GM18520 (cell line): ENCODE results near the gene TULP1.
A peak's percentile ranks its signal among the peaks of the same experiment; 100 is the strongest.

ENCODE experiments used
- ATAC-seq: cut with Tn5 transposase; IDR thresholded peaks from one replicate; pipeline ENCODE4 v1.9.1; 2021; ENCODE audit not compliant: unreplicated experiment

Gene TULP1

DNA sequence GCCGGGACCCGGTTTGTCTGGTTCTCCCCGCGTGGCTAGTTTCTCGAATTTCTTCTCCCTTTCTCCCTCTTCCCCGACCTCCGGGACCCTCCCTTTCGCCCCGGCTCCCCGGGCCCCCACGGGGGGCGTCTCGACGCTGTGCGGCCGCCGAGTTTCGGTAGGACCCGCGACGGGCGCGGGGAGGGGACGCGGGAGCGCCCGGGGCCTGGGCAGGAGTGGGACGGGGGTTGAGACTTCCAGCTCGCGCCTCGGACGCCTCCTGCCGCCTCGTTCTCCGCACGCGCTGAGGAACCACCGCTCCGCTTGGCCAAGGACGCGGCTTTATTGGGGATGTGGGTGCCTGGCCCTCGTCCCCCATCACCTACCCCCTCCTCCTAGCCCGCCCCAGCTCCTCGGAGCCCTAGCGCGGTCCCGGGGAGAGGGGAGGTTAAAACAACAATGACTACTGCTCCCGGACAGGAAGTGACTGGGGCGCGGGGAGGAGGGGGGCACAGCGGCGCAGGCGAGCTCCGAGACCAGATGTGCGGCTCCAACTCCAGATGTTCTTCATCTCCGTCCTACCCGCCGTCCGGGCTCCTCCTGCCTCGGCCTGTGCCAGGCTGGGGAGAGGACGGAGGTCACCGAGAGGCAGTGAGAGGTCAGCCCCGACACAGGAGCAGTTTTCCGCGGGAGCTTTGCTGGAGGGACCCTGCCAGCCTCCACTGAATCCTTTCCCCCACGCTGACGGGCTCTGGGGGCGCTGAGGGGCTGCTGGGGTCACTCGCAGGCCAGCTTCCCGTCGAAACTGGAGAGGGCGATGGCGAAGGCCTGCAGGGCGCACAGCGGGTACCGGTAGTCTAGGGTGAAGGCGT is 14.9 kb downstream of the TULP1 start:
- no peak for ATAC-seq

DNA sequence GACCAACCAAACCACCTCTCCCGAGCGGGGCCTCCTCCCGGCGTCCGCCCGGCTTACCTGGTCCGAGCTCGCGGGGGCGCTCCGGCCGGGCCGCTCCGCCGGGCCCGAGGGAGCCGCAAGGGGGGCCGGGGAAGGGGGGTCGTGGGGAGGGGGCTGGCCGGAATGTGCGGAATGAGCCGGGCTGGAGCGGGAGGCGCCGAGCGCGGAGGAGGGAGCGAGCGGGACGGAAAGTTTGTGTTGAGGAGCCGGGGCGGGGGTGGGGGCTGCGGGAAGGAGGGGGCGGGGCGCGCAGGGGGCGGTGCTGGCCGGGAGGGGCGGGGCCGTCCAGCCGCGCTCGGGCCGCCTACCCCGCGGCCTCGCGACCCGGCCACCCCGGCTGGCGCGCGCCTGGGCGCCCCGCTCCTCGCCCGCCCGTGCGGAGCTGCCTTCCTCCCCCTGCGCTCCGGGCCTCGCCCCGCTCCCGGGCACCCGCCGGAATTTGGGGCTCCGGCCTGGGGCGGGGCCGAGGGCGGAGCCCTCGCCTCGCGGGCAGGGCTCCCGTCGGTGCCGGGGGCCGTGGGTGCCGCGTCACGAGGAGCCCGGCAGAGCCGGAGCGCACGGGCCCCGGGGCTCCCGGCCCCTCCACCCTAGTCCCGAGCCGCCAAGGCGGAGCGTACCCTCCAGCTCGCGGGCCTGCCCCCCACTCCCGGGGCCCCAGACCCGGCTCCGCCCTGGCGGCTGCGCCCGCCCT is 15.7 kb downstream of the TULP1 start, which contains the start of gene TEAD3:
Gene TEAD3, minus strand, starts transcription at position 239 of the 730 bp plus-strand sequence.
- peak; percentile 38 for ATAC-seq

DNA sequence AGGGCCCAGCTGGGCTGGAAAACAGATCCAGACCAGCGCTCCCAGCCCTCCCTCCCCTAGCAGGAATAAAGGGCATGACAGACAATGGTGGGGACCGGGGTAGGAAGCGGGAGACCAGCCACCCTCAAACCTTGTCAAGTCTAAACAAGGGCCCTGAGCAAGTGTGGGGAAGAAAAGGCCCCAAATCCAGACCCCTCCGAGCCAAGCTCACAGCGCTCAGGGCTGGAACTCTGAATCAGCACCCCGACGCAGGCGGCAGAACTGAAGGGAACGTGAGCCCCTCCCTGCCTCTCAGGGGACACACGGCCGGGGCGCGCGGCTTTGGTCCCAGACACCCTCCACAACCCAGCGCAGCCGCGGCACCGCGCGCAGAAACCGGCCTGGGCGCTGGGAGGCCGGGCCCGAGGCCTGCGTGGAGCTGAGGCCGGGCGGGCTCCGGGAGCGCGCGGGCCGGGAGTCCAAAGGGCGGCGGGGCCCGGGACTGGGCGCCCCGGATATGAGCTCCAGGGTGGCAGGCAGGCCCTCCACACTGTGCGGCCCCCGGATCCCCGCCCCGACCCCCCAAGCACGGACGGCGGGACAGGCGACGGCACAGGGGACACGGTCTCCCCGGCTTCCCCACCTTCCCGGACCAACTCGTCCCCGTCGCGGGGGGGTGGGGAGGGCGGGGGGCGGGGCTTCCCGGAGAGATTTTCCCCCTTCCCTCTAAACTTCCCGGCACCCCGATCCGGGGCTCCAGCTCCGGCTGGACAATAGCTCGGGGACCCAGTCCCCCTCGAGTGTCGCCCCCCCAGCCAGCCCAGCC is 16.5 kb downstream of the TULP1 start:
- no peak for ATAC-seq

DNA sequence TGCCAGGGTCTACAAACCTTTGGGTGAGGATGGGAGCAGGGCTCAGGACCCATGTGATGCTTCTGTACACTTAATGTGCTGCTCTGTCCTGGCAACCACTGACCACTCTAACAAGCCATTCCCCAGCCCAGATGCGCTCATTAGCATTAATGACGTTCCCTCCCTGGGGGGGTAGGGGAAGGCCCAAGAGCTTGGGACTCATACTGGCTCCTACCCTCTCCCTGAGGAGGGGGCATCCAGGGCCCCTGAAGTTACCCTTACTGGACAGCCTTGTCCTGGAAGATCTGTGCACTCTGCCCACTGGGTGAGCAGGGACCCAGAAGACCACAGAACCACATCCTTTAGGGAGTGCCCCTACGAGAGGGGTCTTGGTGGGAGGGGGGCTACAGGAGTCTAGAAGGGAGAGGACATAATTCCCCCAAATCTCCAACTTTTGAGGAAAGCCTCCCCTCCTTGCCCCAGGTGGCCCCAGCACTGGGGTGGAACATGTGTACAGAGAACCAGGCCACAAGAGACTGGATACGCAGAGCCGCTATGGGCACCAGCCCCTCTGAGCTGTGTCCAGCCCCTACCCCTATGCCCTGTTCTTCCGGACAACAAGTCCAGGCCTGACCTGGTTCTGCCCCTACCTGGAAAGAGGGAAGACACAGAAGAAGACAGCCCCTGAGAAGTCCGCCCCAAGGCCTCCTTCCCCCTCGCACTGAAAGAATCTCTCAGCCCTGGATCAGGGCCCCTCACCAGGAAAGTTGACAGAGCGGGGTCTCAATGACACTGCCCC is 17.2 kb downstream of the TULP1 start:
- ATAC-seq = no peak

DNA sequence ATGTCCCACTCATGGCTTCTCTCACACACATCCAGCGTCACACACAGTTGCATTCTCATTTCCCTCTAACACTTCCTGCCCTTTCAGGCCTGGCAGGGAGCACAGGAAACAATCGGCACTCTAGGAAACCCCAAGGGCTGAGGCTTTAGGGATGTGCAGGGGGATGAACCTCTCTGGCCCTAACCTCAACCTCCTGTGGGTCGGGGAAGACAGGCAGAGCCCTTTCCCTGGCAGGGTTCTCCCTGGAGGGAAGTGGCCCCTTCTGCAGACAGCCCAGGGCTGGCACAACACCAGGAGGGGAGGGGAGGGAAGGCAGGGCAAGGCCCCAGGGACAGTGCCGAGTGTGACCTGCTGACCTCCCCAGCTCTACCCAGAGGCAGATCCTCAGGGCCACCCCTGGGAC is 18.5 kb downstream of the TULP1 start:
- ATAC-seq = no peak

DNA sequence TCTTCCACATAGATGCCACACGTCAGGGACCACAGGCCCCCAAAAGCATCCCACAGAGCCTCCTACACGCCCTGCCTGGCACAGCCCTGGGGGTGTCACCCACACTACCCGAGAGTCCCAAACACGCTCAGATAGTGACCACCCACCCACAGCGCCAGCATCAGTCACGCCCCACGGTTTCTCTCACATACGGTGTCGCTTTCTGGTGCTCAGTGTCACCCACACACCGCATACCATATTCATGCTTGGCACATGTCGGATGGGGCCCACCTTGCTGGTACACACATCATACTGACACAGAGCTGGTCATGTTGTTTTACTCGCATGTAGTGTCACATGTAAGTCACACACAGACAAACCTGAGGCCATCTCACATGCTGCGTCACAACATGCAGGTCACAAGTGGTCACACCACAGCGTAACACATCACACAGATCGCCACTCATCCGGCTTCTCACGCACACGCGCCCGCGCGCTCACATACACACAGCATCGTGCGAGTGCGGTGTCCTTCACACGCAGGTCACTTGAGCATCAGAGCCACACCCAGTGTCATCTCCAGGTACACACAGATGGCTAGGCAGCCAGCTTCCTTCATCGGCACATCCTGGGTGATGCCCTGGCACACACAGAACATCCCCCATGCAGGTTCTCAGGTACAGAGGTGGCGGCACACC is 19.3 kb downstream of the TULP1 start:
- no peak for ATAC-seq

DNA sequence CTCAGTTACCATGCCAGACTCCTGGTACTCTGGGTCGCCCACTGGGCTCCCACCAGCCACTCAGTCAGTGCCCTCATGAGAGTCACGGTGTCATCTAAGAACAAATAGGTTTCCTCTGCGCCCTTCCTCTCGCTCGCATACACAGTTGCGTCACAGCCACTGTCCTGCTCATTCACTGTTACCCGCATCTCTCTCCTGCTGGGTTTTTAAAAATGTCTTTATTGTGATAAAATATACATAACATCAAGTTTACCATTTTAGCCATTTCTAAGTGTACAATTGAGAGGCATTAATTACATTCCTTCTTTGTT is 19.8 kb downstream of the TULP1 start:
- ATAC-seq = no peak

DNA sequence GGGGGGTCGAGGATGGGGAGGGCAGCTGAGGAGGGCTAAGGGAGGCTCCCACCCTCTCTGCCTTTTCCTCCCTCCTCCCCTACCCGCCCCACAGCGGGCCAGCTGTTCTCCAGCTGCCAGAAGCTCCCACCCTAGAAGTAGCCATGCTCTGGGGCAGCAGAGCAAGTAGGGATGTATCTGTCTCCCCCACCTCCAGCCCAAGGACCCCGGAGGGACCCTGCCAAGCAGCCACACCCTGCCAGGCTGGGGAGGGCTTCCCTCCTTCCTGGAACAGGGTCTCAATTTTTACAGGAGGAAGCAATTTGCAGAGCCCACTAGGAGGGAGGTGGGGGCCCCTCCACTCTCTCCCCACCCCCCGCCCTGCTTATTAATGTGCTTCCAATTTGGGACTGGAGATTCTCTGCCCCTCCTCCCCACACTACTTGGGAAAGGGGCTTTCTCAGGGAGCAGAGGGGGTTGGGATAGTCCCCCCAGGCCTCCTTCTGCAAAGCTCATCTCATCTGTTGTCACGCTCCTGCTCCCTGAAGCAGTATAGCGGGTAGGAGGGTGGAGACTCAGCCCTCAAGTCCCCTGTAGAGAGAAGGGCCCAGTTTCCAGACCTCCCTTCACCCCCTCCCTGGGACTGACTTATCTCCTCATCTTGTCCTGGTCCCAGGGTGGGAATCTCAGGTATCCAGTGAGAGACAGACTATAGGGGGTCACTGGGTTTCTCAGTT is 20.3 kb downstream of the TULP1 start:
- no peak for ATAC-seq

DNA sequence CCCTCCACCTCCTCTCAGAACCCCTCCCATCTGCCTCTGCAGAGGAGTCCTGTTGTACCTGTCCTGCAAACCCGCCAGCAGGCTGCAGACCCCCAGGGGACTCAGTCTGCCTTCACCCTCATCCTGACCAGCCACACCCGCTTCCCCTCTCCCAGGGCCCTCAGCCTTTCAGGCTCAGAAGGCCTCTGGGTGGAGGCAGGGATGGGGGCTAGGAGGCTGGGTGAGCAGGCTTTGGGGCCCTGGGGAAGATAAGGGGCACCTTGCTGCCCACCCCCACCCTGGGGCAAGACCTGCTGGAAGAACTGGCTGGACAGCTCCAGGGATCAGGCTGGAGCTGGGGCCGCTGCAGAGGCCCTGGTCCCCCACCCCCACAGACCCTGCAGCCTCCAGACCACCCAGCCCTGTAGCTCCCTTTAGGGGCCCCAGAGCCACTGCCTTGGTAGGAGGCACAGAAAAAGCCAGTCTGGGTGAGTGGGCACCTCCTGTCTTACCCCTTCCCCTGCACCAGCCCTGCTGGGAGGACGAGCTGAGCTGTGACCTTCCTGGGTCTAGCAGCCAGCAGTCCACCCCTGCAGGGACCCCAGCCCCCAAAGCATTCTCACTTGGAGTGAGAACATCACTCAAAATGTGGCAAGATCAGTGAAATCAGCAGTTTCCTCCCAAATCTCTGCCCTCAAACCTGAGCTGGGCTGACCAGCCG is 21.0 kb downstream of the TULP1 start:
- no peak for ATAC-seq

DNA sequence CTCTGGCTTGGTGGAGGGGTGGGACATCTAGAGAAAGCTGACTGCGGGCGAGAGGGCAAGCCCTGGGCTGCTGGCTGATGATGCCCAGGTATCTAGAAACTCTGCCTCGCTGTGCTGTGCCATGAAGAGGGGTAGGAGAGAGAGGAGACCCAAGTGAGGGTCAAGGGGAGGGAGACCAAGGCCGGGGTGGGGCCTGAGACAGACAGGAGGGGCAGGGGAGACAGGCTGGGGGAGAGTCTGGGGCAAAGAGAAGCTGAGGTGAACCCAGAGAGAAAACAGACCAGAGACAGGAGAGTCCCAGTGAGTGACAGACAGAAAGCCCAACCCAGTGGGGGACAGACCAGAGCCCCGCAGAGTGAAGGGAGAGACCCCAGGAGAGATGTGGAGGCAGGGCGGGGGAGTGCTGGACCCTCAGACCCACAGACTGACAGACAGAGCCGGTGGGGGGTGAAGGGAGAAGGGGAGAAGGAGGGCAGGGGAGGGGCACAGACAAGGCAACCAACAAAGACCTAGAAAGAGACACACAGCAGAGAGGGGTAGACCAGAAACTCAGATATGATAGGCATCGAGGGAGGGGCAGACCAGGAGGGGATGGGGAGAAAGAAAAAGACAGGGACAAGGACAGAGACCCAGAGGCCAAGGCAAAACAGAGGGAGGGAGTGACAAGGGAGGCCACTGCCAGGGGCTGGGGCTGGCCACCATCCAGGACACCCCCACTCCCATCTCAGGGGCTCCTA is 21.7 kb downstream of the TULP1 start:
- ATAC-seq = no peak

DNA sequence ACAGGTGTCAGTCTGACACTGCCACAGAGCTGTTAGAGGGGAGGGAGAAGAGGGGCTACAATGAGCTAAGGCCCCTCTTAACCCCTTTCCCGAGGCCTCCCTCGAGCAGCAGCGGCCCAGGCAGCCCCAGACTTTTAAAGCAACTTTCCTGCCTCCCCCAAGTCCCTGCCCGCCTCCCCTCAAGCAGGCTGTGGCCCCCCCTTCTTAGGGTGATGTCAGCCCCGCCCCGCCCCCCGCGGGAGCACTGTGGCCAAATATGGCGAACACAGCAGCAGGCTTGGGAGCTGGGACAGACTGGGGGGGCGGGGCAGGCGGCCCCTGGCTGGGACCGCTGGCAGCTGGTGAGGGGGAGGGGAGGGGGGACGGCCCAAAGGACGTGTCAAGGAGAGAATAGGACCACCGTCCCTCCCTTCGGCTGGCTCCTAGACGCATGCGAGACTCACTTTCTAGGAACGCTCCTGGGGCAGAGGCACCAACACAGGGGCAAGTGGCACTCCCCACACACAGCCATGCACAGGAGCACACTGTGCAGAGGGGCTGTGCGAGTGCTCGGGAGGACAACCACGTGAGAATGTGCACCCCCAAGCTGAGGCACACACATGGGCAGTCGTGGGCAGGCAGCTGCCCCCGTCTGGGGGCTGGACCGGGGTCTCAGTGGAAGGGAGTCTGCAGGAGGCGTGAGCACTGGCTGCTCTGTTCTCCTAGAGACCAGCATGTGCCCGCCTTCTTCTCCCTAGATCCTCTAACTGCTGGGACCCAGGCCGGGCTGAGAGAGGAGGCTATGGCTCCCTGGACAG is 22.5 kb downstream of the TULP1 start:
- ATAC-seq = no peak

DNA sequence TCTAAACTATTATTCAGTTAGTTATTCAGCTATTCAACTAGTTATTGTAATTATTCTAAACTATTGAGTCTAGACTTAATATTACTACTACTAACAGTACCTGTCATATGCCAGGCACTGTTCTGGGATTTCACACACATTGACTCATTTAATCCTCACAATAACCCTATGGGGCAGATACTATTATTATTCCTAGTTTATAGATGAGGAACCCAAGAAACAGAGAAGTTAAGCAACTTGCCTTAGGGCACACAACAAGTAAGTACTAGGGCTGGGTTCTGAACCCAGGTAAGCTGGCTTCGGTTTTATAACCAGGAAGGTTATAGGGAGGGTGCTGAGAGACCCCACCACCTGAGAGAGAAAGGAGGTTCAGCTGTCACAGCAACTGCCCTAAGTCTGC is 23.6 kb downstream of the TULP1 start:
- no peak for ATAC-seq

DNA sequence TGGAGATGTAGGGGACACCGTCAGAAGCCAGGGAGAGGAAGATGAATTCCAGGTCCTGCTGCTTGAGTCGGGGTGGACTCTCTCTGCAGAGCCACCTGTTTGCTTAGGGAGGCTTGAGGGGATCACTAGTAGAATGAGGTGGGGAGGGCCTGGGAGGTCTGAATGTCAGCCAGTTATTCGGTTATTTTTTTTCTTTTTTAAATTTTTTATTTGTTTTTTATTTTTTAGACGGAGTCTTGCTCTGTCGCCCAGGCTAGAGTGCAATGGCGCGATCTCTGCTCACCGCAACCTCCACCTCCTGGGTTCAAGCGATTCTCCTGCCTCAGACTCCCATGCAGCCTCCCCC is 24.2 kb downstream of the TULP1 start:
- no peak for ATAC-seq

DNA sequence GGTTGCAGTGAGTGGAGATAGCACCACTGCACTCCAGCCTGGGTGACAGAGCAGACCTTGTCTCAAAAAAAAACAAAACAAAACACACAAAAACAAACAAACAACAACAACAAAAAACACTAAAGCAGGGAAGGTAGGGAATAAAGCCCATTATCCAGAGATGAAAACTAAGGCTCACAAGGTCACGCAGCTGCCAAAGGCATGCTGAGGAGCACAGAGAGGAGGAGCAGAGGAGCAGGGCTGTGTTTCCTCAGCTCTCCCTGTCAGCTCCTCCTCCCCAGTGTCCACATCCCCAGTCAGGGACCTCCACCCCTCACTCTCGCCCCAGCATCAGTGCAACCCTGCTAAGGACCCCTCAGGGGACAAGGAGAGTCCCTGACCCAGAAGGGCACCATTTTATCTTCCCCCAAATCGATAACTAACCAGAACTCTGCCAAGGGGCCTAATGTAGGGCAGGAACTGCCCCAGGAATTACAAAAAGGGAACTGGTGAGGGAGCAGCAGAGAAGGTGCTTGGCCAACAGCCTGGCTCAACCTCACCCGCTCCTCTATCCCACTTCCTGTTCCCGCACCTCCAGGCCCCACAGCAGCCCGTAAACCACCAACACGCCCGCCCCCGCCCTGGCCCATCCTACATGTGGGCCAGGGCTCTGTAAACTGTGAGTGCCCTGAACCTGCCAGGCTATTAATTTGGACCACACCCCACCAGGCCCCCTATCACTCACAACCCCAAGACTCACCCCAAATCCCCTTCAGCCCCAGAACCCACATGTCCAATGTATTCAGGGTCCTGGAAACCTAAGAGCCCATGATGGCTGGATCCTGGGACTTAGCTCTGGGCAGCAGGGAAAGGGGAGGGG is 24.8 kb downstream of the TULP1 start:
- ATAC-seq = no peak

DNA sequence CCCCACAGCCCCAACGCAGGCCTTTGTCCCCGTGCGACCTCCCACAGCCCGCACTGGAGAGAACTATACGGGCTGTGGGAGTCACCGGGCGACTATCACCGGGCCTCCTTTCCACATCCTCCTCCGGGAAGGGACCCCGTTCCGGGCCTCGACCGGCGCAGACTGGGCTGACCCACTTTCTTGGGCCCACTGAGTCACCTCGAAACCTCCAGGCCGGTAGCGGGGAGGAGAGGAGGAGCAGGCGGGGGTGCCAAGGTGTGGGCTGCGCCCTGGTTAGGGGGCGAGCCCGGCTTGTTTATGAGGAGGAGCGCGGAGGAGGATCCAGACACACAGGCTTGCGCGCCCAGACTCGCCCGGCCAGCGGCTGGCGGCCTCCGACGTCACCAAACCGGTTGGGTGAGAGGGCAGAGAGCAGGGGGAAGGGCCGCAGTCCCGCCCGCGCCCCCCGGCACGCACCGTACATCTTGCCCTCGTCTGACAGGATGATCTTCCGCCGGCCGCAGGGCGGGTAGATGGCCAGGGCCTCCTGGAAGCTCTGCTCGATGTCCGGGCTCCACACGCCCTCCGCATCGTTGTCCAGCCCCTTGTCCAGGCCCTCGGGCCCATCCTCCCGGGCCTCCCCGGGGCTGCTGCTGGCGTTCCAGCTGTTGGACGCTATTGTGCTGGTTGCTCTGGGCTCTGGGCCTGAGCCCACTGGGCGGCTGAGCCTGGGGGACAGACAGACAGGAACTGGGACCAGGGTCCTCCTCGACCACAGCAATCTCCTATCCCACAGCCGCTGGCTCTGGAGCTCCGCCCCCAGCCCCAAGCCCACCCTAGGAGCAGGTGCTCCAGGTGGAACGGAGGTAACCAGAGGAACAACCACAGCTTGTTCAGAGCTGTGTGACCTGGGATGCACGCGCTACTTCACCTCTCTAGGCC is 26.4 kb downstream of the TULP1 start:
- no peak for ATAC-seq

DNA sequence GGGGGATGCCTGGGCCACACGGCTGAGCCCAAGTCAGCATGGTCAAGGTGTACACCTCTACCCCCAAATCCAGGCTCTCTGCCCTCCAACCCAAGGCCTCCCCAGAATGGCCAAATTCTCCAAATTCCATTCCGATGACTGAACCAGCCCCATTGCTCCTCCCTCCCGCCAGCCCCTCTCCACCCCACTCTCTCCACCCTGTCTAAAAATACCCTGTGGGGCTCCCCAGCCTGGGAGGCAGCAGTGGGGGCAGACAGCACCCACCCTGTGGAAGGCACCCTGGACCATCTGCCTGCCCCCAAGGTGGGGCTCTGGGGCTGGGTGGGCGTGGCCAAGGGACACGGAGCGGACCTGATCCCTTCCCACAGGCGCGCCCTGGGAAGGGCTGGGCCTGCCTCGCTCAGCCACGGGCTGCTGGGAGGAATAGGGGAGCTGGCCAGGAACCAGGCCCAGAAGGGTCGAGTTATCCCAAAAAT is 27.3 kb downstream of the TULP1 start:
- ATAC-seq = no peak
